ENCODE results near the gene CENPL. TPM values are rescaled to one million over a fixed set of nuclear protein-coding genes. Genes with fewer than 3 reads are reported as not detected.
A peak's percentile ranks its signal among the peaks of the same experiment; 100 is the strongest.

The CENPL gene
- total and polyA plus RNA-seq, 9 of the 15 experiments (the other 6 are each of a cell fraction or from before 2014, with no cell fraction given), result 33.0 to 52.7 (median 39.7) TPM

DNA sequence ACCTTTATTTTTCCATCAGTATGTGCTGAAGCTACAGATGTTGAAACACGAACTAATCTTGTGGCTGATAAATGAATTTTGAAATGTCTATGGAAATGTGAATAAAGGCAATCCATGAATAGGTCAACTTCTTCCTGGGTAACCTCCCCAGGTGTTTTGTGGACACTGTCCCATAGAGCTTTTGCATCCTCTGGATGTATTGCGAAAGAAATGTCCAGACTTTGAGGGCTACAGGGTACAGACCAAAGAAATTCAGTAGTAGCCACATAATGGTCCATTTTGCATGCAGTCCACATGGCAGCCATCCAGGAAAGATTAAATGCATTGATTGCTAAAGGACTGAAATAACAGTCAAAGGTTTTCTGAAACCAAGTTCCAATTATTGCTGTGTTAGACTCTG is 21.7 kb downstream of the CENPL start:
- Histone ChIP-seq H3K79me2 (ENCODE audit: control insufficient read depth, insufficient read depth, low read length) (no peaks in the 10 kb centered on the region; the same call in 2 of the 3 replicates), H3K27me3 (ENCODE audit: control insufficient read depth in 2 of 2, insufficient read depth in 2 of 2, low read length in 2 of 2) (no peaks in the 10 kb centered on the region), H3K27ac (ENCODE audit: extremely low read depth, low read depth, low read length) (no peak overlapping the region), H3K4me1 (replicated peaks in 1 of 2; ENCODE audit: control insufficient read depth in 2 of 2, insufficient read depth in 2 of 2, low read length in 2 of 2) (no peaks in the 10 kb centered on the region), H3K9ac (ENCODE audit: insufficient read depth in 1 of 2, low read depth in 2 of 2, low read length in 2 of 2) (no peak overlapping the region), H3K9me3 (replicated peaks; ENCODE audit: control insufficient read depth, insufficient read depth, low read depth, low read length) (no peaks in the 10 kb centered on the region), H2AFZ (ENCODE audit: low read depth, low read length) (no peak overlapping the region), H3K4me2 (ENCODE audit: insufficient read depth, low read length) (no peak overlapping the region), H3K36me3 (ENCODE audit: control insufficient read depth, insufficient read depth, low read length) (peaks cover 83% of the 10 kb centered on the region), H4K20me1 (replicated peaks; ENCODE audit: control insufficient read depth, insufficient read depth, low read length) (no peaks in the 10 kb centered on the region), H3K4me3 (no peak overlapping the region), H3K9me1 (ENCODE audit: control insufficient read depth, insufficient read depth, low read length) (no peaks in the 10 kb centered on the region)
- TF ChIP-seq ZBTB1 (CRISPR knock-in tag; IDR thresholded peaks at IDR 0.05; ENCODE audit: borderline replicate concordance, low read depth) (no peak), NR2C2 (CRISPR knock-in tag; IDR thresholded peaks at IDR 0.05) (no peak), NR2C2 (tag; IDR thresholded peaks at IDR 0.05) (no peak), ZNF311 (CRISPR knock-in tag; IDR thresholded peaks at IDR 0.05) (no peak), KAT7 (CRISPR knock-in tag; IDR thresholded peaks at IDR 0.05; ENCODE audit: borderline replicate concordance) (no peak), SRSF9 (IDR thresholded peaks at IDR 0.05; ENCODE audit: borderline replicate concordance, low read depth, low read length) (no peak), POLR3A (IDR thresholded peaks at IDR 0.05; ENCODE audit: borderline replicate concordance, extremely low read depth, insufficient read depth, insufficient read length) (no peak), CEBPG (CRISPR knock-in tag; IDR thresholded peaks at IDR 0.05) (no peak), CEBPG (tag; conservative IDR thresholded peaks at IDR 0.05 in 1 of 2, IDR thresholded peaks at IDR 0.05 in 1 of 2) (peak; percentile 57 to 59; a peak in 3 of 4 replicates), SMARCB1 (IDR thresholded peaks at IDR 0.05; ENCODE audit: insufficient read length, low read depth) (no peak), TFAM (CRISPR knock-in tag; conservative IDR thresholded peaks at IDR 0.05) (no peak), MAZ (CRISPR knock-in tag; conservative IDR thresholded peaks at IDR 0.05 in 1 of 2, IDR thresholded peaks at IDR 0.05 in 1 of 2) (no peak), CHD2 (IDR thresholded peaks at IDR 0.05; ENCODE audit: low read depth, low read length) (no peak), CEBPB (tag; IDR thresholded peaks at IDR 0.05) (peak; percentile 88), DMBX1 (CRISPR knock-in tag; IDR thresholded peaks at IDR 0.05; ENCODE audit: borderline replicate concordance) (no peak), TAF9B (IDR thresholded peaks at IDR 0.05; ENCODE audit: partially characterized antibody) (no peak), ZNF583 (CRISPR knock-in tag; IDR thresholded peaks at IDR 0.05) (no peak), KAT2B (IDR thresholded peaks at IDR 0.05; ENCODE audit: low read depth, low read length) (no peak)
- TF ChIP-seq, protein P1, sequence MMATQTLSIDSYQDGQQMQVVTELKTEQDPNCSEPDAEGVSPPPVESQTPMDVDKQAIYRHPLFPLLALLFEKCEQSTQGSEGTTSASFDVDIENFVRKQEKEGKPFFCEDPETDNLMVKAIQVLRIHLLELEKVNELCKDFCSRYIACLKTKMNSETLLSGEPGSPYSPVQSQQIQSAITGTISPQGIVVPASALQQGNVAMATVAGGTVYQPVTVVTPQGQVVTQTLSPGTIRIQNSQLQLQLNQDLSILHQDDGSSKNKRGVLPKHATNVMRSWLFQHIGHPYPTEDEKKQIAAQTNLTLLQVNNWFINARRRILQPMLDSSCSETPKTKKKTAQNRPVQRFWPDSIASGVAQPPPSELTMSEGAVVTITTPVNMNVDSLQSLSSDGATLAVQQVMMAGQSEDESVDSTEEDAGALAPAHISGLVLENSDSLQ (IDR thresholded peaks at IDR 0.05), result no peak
- TF ChIP-seq, protein P2, sequence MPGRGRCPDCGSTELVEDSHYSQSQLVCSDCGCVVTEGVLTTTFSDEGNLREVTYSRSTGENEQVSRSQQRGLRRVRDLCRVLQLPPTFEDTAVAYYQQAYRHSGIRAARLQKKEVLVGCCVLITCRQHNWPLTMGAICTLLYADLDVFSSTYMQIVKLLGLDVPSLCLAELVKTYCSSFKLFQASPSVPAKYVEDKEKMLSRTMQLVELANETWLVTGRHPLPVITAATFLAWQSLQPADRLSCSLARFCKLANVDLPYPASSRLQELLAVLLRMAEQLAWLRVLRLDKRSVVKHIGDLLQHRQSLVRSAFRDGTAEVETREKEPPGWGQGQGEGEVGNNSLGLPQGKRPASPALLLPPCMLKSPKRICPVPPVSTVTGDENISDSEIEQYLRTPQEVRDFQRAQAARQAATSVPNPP (IDR thresholded peaks at IDR 0.05; ENCODE audit: borderline replicate concordance, insufficient read depth, insufficient read length), result no peak
- in situ Hi-C loops (cut with MboI), result loop anchor here (25.0 kb wide), 1 partner anchor 934 kb away; no protein-coding TSS in a partner anchor
- ATAC-seq (no peak; the same call in 2 of the 3 replicates), DNase-seq (ENCODE audit: extremely low read depth in 1 of 4, low spot score in 3 of 4) (no peak), FAIRE-seq (no peak)
- CTCF ChIA-PET (ENCODE audit: low intra/inter-chr PET ratio), result no interaction called here
- 82% methylated on average over 2 of the region's 2 CpGs for WGBS (ENCODE audit: insufficient coverage, low coverage, missing lambda C conversion rate)
- intact Hi-C loops (cut with micrococcal nuclease), result no loop called here
- POLR2A ChIA-PET, result interaction anchor here (0.8 to 1.7 kb wide), 3 partner anchors 9 to 22 kb away, joined by 3 to 4 read pairs (median 3); partner anchors contain the start of genes CENPL and DARS2
- no TSS peak for BruUV-seq (replicated peaks)
